RWPE2 (cell line): Measurements from ENCODE around the gene HSD17B11.
"Not testable (repeated sequence)": the region's sequence is repeated elsewhere in the genome, so short reads cannot be mapped to it uniquely, and the experiment has no call there.

Experiments
- ATAC-seq: fragments of 200-7000 bp; cut with Tn5 transposase; 3 replicates; pipeline ENCODE4 v1.9.1; 2021; ENCODE audit warnings: low read depth
- DNase-seq: peaks from one replicate; pipeline ENCODE4 v3.0.0-alpha.2; 2020; ENCODE audit warnings: low spot score
- H3K27ac ChIP-seq: fragments of 450-650 bp; 2 replicates; pipeline ENCODE4 v1.5.1; 2017; ENCODE audit warnings: mild to moderate bottlenecking; ENCODE audit not compliant: poor library complexity, severe bottlenecking
- H3K27me3 ChIP-seq: fragments of 250-450 bp; sonication (Bioruptor Pico); 2 replicates; pipeline ENCODE4 v1.5.1; 2021; ENCODE audit warnings: mild to moderate bottlenecking, moderate library complexity; ENCODE audit not compliant: insufficient read depth, poor library complexity, severe bottlenecking
- H3K36me3 ChIP-seq: fragments of 250-450 bp; sonication (Bioruptor Pico); 2 replicates; pipeline ENCODE4 v1.5.1; 2020; ENCODE audit warnings: low read depth, mild to moderate bottlenecking, moderate library complexity
- H3K4me1 ChIP-seq: fragments of 250-450 bp; sonication (Bioruptor Pico); 2 replicates; pipeline ENCODE4 v1.5.1; 2021; ENCODE audit warnings: mild to moderate bottlenecking, moderate library complexity; ENCODE audit not compliant: insufficient read depth, poor library complexity, severe bottlenecking
- H3K4me3 ChIP-seq: fragments of 250-450 bp; sonication (Bioruptor Pico); 2 replicates; pipeline ENCODE4 v1.5.1; 2021; ENCODE audit warnings: mild to moderate bottlenecking, moderate library complexity; ENCODE audit not compliant: severe bottlenecking
- H3K9me3 ChIP-seq: fragments of 250-450 bp; sonication (Bioruptor Pico); 2 replicates; pipeline ENCODE4 v1.5.1; 2021; ENCODE audit warnings: mild to moderate bottlenecking, moderate library complexity; ENCODE audit not compliant: severe bottlenecking
- CTCF ChIP-seq: fragments of 450-650 bp; IDR thresholded peaks from one replicate; pipeline ENCODE4 v1.5.1; 2017; ENCODE audit warnings: mild to moderate bottlenecking, moderate library complexity; ENCODE audit not compliant: poor library complexity, severe bottlenecking

HSD17B11 gene

DNA sequence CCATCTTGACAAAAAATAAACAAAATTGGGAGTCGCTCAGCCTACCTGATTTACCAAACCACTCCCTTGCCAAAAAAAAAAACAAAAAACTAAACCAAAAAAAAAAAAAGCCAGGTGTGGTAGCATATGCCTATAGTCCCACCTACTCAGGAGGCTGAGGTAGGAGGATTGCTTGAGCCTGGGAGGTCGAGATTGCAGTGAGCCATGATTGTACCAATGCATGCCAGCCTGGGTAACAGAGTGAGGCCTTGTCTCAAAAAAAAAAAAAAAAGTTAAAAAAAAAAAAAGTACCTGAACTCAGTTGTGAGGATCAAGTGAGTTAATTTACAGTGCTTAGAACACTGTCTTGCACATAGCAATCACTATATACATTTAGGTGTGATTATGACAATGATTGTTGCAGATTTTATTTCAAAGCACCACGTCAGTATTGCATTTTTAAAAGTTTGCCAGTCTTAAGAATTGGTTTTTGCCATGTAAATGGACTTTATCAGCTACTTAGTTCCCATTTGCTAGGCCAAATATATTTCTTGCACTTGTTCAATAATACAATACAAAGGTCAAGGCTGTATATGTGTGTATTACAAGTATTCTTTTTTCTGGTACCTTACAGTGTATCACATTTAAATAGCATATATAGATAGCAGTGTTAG, 36.0 kb upstream of the HSD17B11 start:
- ATAC-seq = no peak
- H3K4me3 ChIP-seq = no peak overlapping the region
- H3K4me1 ChIP-seq = peaks cover 22% of the 10 kb centered on the region
- peaks cover 7% of the 10 kb centered on the region; the same call in 1 of the 2 replicates for H3K36me3 ChIP-seq
- no peak for TF ChIP-seq CTCF
- no peak for DNase-seq
- no peaks in the 10 kb centered on the region for H3K27me3 ChIP-seq
- H3K27ac ChIP-seq = no peak overlapping the region
- no peaks in the 10 kb centered on the region for H3K9me3 ChIP-seq

- TF ChIP-seq CTCF = no peak
- peaks cover 22% of the 10 kb centered on the region for H3K4me1 ChIP-seq
- peaks cover 7% of the 10 kb centered on the region; the same call in 1 of the 2 replicates for H3K36me3 ChIP-seq
- H3K27ac ChIP-seq = no peak overlapping the region
- no peak overlapping the region for H3K4me3 ChIP-seq
- DNase-seq (no peak), ATAC-seq (no peak)
- no peaks in the 10 kb centered on the region for H3K27me3 ChIP-seq
- no peaks in the 10 kb centered on the region for H3K9me3 ChIP-seq
Measured at GRCh38 chr4:87425711-87426110, 34.7 kb upstream of the HSD17B11 start.

GRCh38 chr4:87424099-87424543, 33.1 kb upstream of the HSD17B11 start:
- ATAC-seq, H3K27ac ChIP-seq, H3K36me3 ChIP-seq, DNase-seq, H3K4me3 ChIP-seq, H3K9me3 ChIP-seq, H3K27me3 ChIP-seq: not testable (repeated sequence)
- H3K4me1 ChIP-seq = peaks cover 22% of the 10 kb centered on the region

DNA sequence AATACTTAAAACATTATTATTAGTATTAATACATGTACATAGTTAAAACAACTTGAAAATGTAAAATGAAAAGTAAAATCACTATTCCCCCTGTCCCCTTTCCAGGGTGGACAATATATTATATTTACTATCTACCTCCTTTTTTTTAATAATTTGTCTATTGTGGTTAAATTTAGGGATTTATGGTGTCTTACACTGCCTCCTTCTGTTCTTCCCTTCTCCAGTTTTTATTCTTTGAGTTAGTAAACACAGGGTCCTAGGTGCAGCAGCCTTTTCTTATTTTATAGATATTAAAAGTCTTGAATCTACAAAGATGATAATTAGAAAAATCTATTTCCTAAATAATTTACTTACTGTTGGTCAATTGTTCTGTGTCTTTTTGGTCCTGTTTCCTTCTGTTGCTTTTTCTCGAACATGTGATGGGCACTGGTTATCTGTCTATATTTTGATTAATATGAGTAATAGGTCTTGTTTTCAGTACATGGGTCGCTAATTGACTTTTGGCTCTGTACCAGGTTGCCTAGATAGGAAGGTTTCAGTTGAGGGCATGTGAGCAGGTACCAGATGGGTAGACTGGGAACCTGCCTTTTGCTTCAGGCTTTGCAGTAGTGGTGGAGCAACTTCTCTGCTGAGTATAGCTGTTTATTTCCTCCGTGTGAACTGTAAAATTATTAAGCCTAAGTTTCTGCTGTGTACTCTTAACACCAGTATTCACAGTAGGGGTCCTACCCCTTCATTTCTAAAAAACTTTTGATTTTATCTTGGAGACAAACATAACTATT, 32.5 kb upstream of the HSD17B11 start:
- DNase-seq = no peak
- peak overlapping the region; percentile 53 for H3K4me3 ChIP-seq
- H3K27ac ChIP-seq = peak overlapping the region; percentile 64
- no peaks in the 10 kb centered on the region for H3K9me3 ChIP-seq
- no peaks in the 10 kb centered on the region for H3K27me3 ChIP-seq
- TF ChIP-seq CTCF = peak; percentile 27
- peaks cover 7% of the 10 kb centered on the region; the same call in 1 of the 2 replicates for H3K36me3 ChIP-seq
- peaks cover 22% of the 10 kb centered on the region for H3K4me1 ChIP-seq
- no peak for ATAC-seq

DNA sequence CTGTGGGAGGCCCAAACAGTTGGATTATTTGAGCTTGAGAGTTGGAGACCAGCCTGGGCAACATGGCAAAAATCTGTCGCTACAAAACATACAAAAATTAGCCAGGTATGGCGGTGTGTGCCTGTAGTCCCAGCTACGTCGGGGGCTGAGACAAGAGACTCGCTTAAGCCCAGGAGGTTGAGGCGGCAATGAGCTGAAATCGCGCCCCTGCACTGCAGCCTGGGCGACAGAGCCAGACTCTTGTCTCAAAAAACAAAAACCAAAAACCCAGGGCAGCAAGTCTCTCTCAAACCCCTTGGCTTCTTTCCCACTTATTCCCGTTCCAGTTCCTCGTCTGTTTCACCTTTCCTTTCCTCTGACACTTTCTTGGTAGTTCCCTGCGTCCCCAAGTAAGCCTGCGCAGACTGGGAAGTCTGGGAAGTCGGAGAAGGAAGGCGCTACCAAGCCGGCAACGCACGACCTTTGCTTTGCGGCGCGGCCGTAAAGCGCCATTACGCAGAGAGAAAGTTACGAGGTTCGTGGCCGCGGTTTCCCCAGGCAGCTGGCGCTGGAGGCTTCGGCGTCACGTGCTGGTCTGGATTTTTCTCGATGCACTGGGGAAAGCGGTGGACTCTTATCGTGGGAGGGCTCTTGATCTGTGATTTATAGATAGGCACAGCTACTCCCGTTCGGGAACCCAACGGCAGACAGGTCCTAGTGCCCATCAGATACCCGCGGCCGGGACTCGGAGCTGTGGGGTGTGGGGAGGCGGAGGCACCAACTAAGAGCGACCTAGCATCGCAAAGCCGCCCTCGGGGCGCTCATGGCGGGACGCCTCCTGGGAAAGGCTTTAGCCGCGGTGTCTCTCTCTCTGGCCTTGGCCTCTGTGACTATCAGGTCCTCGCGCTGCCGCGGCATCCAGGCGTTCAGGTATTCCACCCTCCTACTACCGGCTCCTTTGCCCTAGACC, 31.4 kb upstream of the HSD17B11 start, which contains the start of gene NUDT9:
Gene NUDT9 (plus strand): TSS at position 470 of the 949 bp plus-strand sequence. CDS start 333 bp downstream, at position 803.
- Histone ChIP-seq H3K36me3 (peaks cover 4% of the 10 kb centered on the region; the same call in 1 of the 2 replicates), H3K4me1 (peaks cover 15% of the 10 kb centered on the region), H3K4me3 (peak within 1 kb of the TSS; percentile 53), H3K9me3 (no peaks in the 10 kb centered on the region), H3K27me3 (no peaks in the 10 kb centered on the region), H3K27ac (peak within 1 kb of the TSS; percentile 64)
- DNase-seq = peak; percentile 90
- ATAC-seq = peak; percentile 92
- TF ChIP-seq CTCF = no peak
